BLaER1 (cell line): Measurements from ENCODE around the gene SLC16A1.
"Not testable (repeated sequence)": the region's sequence is repeated elsewhere in the genome, so short reads cannot be mapped to it uniquely, and the experiment has no call there.

Experiments used
- H3K27ac ChIP-seq: shearing (Covaris generic); formaldehyde crosslinking; 2 replicates; pipeline ENCODE4 v1.8.1; 2022
- H3K27me3 ChIP-seq: shearing (Covaris generic); formaldehyde crosslinking; 2 replicates; pipeline ENCODE4 v1.8.1; 2022
- H3K36me3 ChIP-seq: shearing (Covaris generic); formaldehyde crosslinking; 2 replicates; pipeline ENCODE4 v1.8.1; 2022
- H3K4me1 ChIP-seq: shearing (Covaris generic); formaldehyde crosslinking; 2 replicates; pipeline ENCODE4 v1.8.1; 2022
- H3K4me2 ChIP-seq: shearing (Covaris generic); formaldehyde crosslinking; 2 replicates; pipeline ENCODE4 v1.8.1; 2022
- H3K4me3 ChIP-seq: shearing (Covaris generic); formaldehyde crosslinking; 2 replicates; pipeline ENCODE4 v1.8.1; 2022
- H3K9ac ChIP-seq: shearing (Covaris generic); formaldehyde crosslinking; 2 replicates; pipeline ENCODE4 v1.8.1; 2022
- H3K9me3 ChIP-seq: shearing (Covaris generic); formaldehyde crosslinking; 2 replicates; pipeline ENCODE4 v1.8.1; 2022
- H4K20me1 ChIP-seq: shearing (Covaris generic); formaldehyde crosslinking; 2 replicates; pipeline ENCODE4 v1.8.1; 2022
- Cebpa-rat ChIP-seq: shearing (Covaris generic); IDR thresholded peaks from 2 replicates; pipeline ENCODE4 v1.8.1; 2022

The SLC16A1 gene

GRCh38 chr1:112893288-112894009 is 62.5 kb downstream of the SLC16A1 start:
- Histone ChIP-seq H3K4me3 (no peak overlapping the region), H4K20me1 (no peaks in the 10 kb centered on the region), H3K36me3 (no peaks in the 10 kb centered on the region), H3K4me2 (no peak overlapping the region), H3K27ac (no peak overlapping the region), H3K4me1 (no peaks in the 10 kb centered on the region), H3K9ac (no peak overlapping the region), H3K27me3 (no peaks in the 10 kb centered on the region), H3K9me3 (peaks cover 34% of the 10 kb centered on the region)
- TF ChIP-seq Cebpa-rat: no peak

GRCh38 chr1:112889906-112890305 is 66.1 kb downstream of the SLC16A1 start:
- H3K9ac ChIP-seq, H3K36me3 ChIP-seq, H3K4me3 ChIP-seq, H4K20me1 ChIP-seq, H3K27ac ChIP-seq, H3K4me1 ChIP-seq, H3K4me2 ChIP-seq, H3K27me3 ChIP-seq: not testable (repeated sequence)
- peaks cover 15% of the 10 kb centered on the region for H3K9me3 ChIP-seq

DNA sequence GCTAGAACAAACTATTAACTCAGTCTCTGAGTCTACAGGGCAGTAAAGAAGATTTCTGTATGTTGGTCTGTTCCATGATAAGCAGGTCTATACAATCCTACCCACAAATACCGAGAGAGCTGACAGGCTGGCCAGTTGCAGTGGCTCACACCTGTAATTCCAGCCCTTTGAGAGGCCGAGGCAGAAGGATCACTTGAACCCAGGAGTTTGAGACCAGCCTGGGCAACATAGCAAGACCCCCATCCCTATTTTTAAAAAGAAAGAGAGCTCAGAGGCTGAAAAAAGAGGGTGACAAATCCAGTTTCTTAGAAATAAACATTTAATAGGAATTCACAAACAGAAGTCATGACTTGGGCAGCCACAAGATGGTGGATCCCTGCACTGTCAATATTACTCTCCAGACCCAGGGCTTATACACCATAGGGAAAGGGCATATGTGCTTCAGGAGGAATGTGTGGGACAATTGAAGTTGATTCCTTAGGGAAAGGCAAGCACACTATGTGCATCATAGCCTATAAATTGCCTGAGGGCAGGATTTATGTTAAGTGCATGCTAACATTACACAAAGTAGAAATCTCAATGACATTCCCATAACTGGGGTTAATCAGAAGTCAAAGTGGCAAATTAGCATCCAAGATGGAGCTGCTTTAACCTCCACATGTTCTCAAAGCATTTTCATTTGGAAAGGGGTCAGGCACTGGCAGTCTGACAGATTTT is 66.8 kb downstream of the SLC16A1 start:
- no peak for TF ChIP-seq Cebpa-rat
- no peak overlapping the region for H3K27ac ChIP-seq

DNA sequence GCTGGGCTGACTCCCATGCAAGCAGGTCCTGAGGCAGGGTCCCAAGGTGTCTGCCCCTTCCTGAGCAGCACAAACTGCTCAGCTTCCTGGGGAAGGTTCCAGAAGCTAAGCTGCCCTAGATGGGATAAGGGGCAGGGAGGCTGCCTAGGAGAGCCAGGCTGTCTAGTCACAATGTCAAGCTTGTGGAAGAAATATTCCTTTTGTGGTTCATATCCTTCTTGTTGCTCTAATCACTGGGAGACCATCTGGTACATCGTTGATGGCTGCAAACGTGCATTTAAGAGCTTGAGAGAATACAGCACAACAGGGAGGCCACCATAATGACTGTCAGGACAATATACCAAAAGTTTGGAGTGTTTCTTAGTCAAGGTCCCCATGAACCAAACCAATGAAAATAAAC is 67.4 kb downstream of the SLC16A1 start:
- Histone ChIP-seq H3K9ac (no peak overlapping the region), H3K27ac (no peak overlapping the region)
- no peak for TF ChIP-seq Cebpa-rat

More for the DNA sequence above, 66.8 kb downstream of the SLC16A1 start:
- Histone ChIP-seq H3K4me3 (no peak overlapping the region), H4K20me1 (no peaks in the 10 kb centered on the region), H3K27me3 (no peaks in the 10 kb centered on the region), H3K9me3 (peaks cover 8% of the 10 kb centered on the region), H3K36me3 (no peaks in the 10 kb centered on the region), H3K4me2 (no peak overlapping the region), H3K9ac (no peak overlapping the region), H3K4me1 (no peaks in the 10 kb centered on the region)

DNA sequence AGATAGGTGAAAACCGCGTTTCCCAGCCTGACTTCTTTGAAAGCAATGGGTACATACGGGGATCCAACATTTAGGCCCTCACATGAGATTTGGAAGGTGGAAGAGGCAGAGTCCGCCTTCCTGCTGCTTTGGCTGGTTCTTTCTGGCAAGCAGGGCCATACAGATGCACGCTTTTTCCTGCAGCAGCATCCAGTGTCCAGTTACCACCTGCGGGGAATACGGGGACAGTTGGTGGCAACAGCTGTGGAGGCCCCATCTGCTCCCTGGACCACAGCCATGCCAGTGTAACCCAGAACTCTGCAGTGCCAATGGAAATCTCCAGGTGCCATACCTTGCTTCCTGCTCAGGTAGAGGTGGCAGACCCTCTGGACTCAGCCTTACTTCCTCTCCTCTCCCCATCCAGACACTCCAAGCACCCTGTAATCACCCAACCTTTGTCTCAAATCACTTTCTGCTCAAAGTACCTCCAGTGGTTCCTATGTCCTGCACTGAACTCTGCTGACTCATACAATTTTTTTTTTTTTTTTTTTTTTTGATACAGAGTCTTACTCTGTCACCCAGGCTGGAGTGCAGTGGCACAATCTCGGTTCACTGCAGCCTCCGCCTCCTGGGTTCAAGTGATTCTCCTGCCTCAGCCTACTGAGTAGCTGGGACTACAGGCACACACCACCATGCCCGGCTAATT is 68.3 kb downstream of the SLC16A1 start:
- H3K4me1 ChIP-seq: peaks cover 3% of the 10 kb centered on the region
- no peak overlapping the region for H3K27ac ChIP-seq
- H3K27me3 ChIP-seq: no peaks in the 10 kb centered on the region
- H3K4me3 ChIP-seq: no peak overlapping the region
- no peaks in the 10 kb centered on the region for H3K36me3 ChIP-seq
- TF ChIP-seq Cebpa-rat: no peak
- no peak overlapping the region for H3K9ac ChIP-seq
- no peaks in the 10 kb centered on the region for H3K9me3 ChIP-seq
- no peaks in the 10 kb centered on the region for H4K20me1 ChIP-seq
- H3K4me2 ChIP-seq: no peak overlapping the region

More for the DNA sequence above, 67.4 kb downstream of the SLC16A1 start:
- no peaks in the 10 kb centered on the region for H3K36me3 ChIP-seq
- no peaks in the 10 kb centered on the region for H3K27me3 ChIP-seq
- no peak overlapping the region for H3K4me2 ChIP-seq
- peaks cover 4% of the 10 kb centered on the region; the same call in 1 of the 2 replicates for H3K9me3 ChIP-seq
- H4K20me1 ChIP-seq: no peaks in the 10 kb centered on the region
- H3K4me1 ChIP-seq: no peaks in the 10 kb centered on the region
- H3K4me3 ChIP-seq: no peak overlapping the region

DNA sequence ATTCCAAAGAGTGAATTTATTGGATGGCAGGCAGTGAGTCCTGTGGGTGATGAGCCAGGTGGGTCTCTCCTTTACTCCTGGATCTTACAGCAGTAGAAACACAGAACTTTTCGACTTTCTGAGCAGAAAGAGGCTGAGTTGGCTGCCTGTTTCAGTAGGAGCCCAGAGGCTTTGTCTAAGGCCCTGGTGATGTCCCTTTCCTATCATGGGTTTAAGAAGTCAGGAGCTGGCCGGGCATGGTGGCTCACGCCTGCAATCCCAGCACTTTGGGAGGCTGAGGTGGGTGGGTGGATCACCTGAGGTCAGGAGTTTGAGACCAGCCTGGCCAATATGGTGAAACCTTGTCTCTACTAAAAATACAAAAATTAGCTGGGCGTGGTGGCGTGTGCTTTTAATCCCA is 71.0 kb downstream of the SLC16A1 start:
- H3K9me3 ChIP-seq, H3K27me3 ChIP-seq, H3K27ac ChIP-seq, H3K4me2 ChIP-seq, H3K9ac ChIP-seq, H3K36me3 ChIP-seq, H3K4me3 ChIP-seq, H4K20me1 ChIP-seq: not testable (repeated sequence)
- H3K4me1 ChIP-seq: peaks cover 11% of the 10 kb centered on the region

DNA sequence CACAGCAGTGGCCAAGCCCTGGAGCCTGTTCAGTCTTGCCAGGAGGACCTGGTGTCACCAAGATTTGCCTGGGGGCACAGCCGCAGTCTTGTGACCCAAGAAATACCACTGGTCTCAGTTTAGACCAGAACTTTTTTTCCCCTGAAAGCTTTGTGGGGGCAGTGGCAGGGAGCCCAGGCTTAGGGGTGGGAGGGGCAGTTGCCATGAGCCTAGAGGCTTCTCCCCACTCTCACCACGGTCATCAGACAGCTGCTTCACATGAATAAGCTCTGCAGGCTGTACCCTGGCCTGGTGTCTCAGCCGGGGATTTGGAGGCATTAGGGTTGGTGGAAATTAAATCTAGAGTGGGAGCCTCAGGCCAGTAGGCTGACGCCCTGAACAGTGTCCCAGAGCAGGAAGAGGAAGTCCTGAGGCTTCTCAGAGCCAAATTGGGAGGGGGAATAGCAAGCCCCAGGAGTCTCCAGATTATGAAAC is 73.7 kb downstream of the SLC16A1 start:
- Histone ChIP-seq H3K9ac (no peak overlapping the region), H3K36me3 (no peaks in the 10 kb centered on the region), H3K4me3 (no peak overlapping the region), H3K4me1 (peaks cover 11% of the 10 kb centered on the region), H3K27me3 (no peaks in the 10 kb centered on the region), H3K4me2 (peak overlapping the region; percentile 24; the same call in 1 of the 2 replicates), H3K27ac (peak overlapping the region; percentile 44; the same call in 1 of the 2 replicates), H3K9me3 (no peaks in the 10 kb centered on the region), H4K20me1 (no peaks in the 10 kb centered on the region)
- TF ChIP-seq Cebpa-rat: no peak

- Histone ChIP-seq H3K4me1 (peaks cover 11% of the 10 kb centered on the region), H3K9ac (no peak overlapping the region), H3K36me3 (no peaks in the 10 kb centered on the region), H3K27ac (0 out of 2 replicates have a peak overlapping the region, but pooled peaks have one; percentile 44), H3K9me3 (no peaks in the 10 kb centered on the region), H3K4me2 (no peak overlapping the region), H3K4me3 (no peak overlapping the region), H3K27me3 (no peaks in the 10 kb centered on the region), H4K20me1 (no peaks in the 10 kb centered on the region)
- TF ChIP-seq Cebpa-rat: no peak
Observed at GRCh38 chr1:112881742-112882127, 74.3 kb downstream of the SLC16A1 start.

GRCh38 chr1:112879834-112880233 is 76.2 kb downstream of the SLC16A1 start:
- Histone ChIP-seq H3K27me3 (no peaks in the 10 kb centered on the region), H3K4me3 (no peak overlapping the region), H3K9ac (no peak overlapping the region), H3K4me1 (peaks cover 11% of the 10 kb centered on the region), H3K9me3 (no peaks in the 10 kb centered on the region), H3K4me2 (no peak overlapping the region), H3K27ac (no peak overlapping the region), H4K20me1 (no peaks in the 10 kb centered on the region), H3K36me3 (no peaks in the 10 kb centered on the region)
- TF ChIP-seq Cebpa-rat: no peak

GRCh38 chr1:112878321-112878720 is 77.7 kb downstream of the SLC16A1 start:
- Histone ChIP-seq H3K27ac (no peak overlapping the region), H4K20me1 (no peaks in the 10 kb centered on the region), H3K9ac (no peak overlapping the region), H3K4me3 (no peak overlapping the region), H3K27me3 (no peaks in the 10 kb centered on the region), H3K4me1 (peaks cover 20% of the 10 kb centered on the region), H3K36me3 (no peaks in the 10 kb centered on the region), H3K4me2 (no peak overlapping the region), H3K9me3 (no peaks in the 10 kb centered on the region)
- TF ChIP-seq Cebpa-rat: no peak
